ENCODE measurements around the gene WDR47.

DNA sequence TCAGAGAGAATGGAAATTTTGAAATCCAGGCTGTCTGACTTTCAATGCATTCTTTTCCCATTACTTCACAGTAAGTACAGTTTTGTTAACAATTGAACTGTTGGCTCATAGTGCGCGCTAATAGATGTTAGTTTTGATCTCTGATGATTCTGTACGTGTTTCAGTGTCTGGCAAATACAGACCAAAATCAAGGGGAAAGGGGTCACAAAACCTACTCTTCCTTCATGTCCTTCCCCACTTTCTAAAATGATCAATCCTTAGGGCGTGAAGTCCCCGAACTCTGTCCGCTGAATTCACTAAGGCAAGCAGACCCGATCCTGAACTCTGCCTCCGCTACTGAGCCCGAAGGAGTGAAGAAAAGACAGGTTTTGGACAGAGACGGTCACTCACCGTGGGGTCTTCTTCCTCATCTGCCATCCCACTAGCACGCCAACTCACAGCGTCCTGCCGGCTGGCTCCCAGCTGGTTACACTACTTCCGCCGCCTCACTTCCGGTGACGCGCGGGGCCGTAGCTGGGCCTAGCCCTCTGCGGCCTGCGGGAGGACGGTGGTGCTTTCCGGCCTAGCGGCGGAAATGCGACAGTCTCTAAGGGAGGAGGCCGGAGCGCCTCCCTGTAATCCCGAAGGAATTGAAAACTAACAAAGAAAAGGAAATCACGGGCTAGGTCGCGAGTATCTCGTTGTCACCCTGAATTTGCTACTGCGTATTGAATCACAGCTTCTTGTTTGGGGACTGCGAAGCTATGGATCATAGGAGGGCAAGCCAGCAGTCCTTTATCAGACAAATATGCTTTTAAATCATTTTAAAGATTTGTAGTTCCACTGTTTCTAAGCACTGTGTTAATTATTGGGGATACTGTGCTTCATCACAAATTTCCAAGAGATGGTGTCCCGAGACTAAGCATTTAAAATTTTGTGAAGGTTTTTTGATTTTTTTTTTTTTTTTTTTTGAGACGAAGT is 33.9 kb upstream of the WDR47 start, which contains the start of gene TAF13:
- TF ChIP-seq POLR2A (IDR thresholded peaks at IDR 0.05; ENCODE audit: low read length) (peak; percentile 99), GATA1 (IDR thresholded peaks at IDR 0.05; ENCODE audit: low read depth, low read length) (no peak)

Data from erythroblast (primary cell).